Measurements from ENCODE around the gene TLE5.

GRCh38 chr19:3067563-3067962 is 5.3 kb upstream of the TLE5 start:
- no peak for TF ChIP-seq CTCF (IDR thresholded peaks at IDR 0.05)
- TF ChIP-seq ZFX (IDR thresholded peaks at IDR 0.05; ENCODE audit: borderline replicate concordance), result no peak
